ENCODE measurements around the gene PKP4. TPM values are rescaled to one million over a fixed set of nuclear protein-coding genes. Genes with fewer than 3 reads are reported as not detected.

Gene PKP4
- total RNA-seq, 6 donors from 2014 or later, result 37.5 to 160 (median 60.8) TPM

GRCh38 chr2:158489366-158490112 lies 32.8 kb downstream of the PKP4 start:
- WGBS, 2 donors, result 57 to 60% methylated on average over 6 of the region's 6 CpGs
- Histone ChIP-seq H3K4me3 (no peak overlapping the region), H3K9me3 (no peaks in the 10 kb centered on the region), H3K27me3 (no peaks in the 10 kb centered on the region), H3K4me1 (peaks cover 0 to 31% (median 17%) of the 10 kb centered on the region in 4 donors), H3K36me3 (no peaks in the 10 kb centered on the region), H3K27ac (no peak overlapping the region)
- ATAC-seq (ENCODE audit: low FRiP score in 2 of 2), result no peak
- no peak for DNase-seq
- TF ChIP-seq EP300 (IDR thresholded peaks at IDR 0.05), result no peak
- no peak for TF ChIP-seq POLR2AphosphoS5 (IDR thresholded peaks at IDR 0.05)
- TF ChIP-seq POLR2A (IDR thresholded peaks at IDR 0.05), result no peak
- TF ChIP-seq CTCF (IDR thresholded peaks at IDR 0.05), result no peak

GRCh38 chr2:158491072-158491471 lies 34.3 kb downstream of the PKP4 start:
- ATAC-seq (ENCODE audit: low FRiP score in 2 of 2) (no peak), DNase-seq (no peak)
- Histone ChIP-seq H3K4me1 (peaks cover 0 to 30% (median 16%) of the 10 kb centered on the region in 4 donors), H3K4me3 (no peak overlapping the region), H3K36me3 (no peaks in the 10 kb centered on the region), H3K9me3 (no peaks in the 10 kb centered on the region), H3K27me3 (no peaks in the 10 kb centered on the region), H3K27ac (no peak overlapping the region)
- TF ChIP-seq EP300 (IDR thresholded peaks at IDR 0.05) (no peak), POLR2A (IDR thresholded peaks at IDR 0.05) (no peak), CTCF (IDR thresholded peaks at IDR 0.05) (no peak), POLR2AphosphoS5 (IDR thresholded peaks at IDR 0.05) (no peak)
- WGBS, 2 donors, result 91 to 93% methylated on average over 4 of the region's 4 CpGs

GRCh38 chr2:158493458-158493857 lies 36.7 kb downstream of the PKP4 start:
- Histone ChIP-seq H3K9me3 (no peaks in the 10 kb centered on the region), H3K27me3 (no peaks in the 10 kb centered on the region), H3K4me1 (peaks cover 0 to 25% (median 13%) of the 10 kb centered on the region in 4 donors), H3K36me3 (no peaks in the 10 kb centered on the region), H3K4me3 (no peak overlapping the region), H3K27ac (no peak overlapping the region)
- ATAC-seq (ENCODE audit: low FRiP score in 2 of 2) (peak in 1 of 2 donors; percentile 51), DNase-seq (peak in 1 of 2 donors; percentile 36)
- 44 to 96% methylated on average over 2 of the region's 2 CpGs for WGBS, 2 donors
- TF ChIP-seq POLR2AphosphoS5 (IDR thresholded peaks at IDR 0.05) (no peak), POLR2A (IDR thresholded peaks at IDR 0.05) (no peak), CTCF (IDR thresholded peaks at IDR 0.05) (no peak), EP300 (IDR thresholded peaks at IDR 0.05) (no peak)

GRCh38 chr2:158495175-158495574 lies 38.4 kb downstream of the PKP4 start:
- Histone ChIP-seq H3K4me3 (no peak overlapping the region), H3K27ac (no peak overlapping the region), H3K36me3 (no peaks in the 10 kb centered on the region), H3K4me1 (peaks cover 0 to 23% (median 8%) of the 10 kb centered on the region in 4 donors), H3K27me3 (no peaks in the 10 kb centered on the region), H3K9me3 (no peaks in the 10 kb centered on the region)
- TF ChIP-seq EP300 (IDR thresholded peaks at IDR 0.05), result no peak
- no peak for TF ChIP-seq POLR2AphosphoS5 (IDR thresholded peaks at IDR 0.05)
- no peak for TF ChIP-seq POLR2A (IDR thresholded peaks at IDR 0.05)
- no peak for TF ChIP-seq CTCF (IDR thresholded peaks at IDR 0.05)
- no peak for DNase-seq
- ATAC-seq (ENCODE audit: low FRiP score in 2 of 2), result no peak
- 82 to 86% methylated on average over 5 of the region's 5 CpGs for WGBS, 2 donors

- DNase-seq (no peak), ATAC-seq (ENCODE audit: low FRiP score in 2 of 2) (no peak)
- TF ChIP-seq POLR2AphosphoS5 (IDR thresholded peaks at IDR 0.05) (no peak), POLR2A (IDR thresholded peaks at IDR 0.05) (no peak), EP300 (IDR thresholded peaks at IDR 0.05) (no peak), CTCF (IDR thresholded peaks at IDR 0.05) (no peak)
- H3K4me3 ChIP-seq, result no peak overlapping the region
- no peaks in the 10 kb centered on the region for H3K27me3 ChIP-seq
- no peaks in the 10 kb centered on the region for H3K36me3 ChIP-seq
- 57 to 62% methylated on average over 3 of the region's 3 CpGs for WGBS, 2 donors
- no peaks in the 10 kb centered on the region for H3K9me3 ChIP-seq
- H3K4me1 ChIP-seq, result peaks cover 5 to 31% (median 13%) of the 10 kb centered on the region in 4 donors
- H3K27ac ChIP-seq, result no peak overlapping the region
Measured at GRCh38 chr2:158496986-158497385, 40.2 kb downstream of the PKP4 start.
